ENCODE measurements around the gene SLC24A3. TPM values are rescaled to one million over a fixed set of nuclear protein-coding genes. Genes with fewer than 3 reads are reported as not detected.

Gene SLC24A3
- total RNA-seq, 6 donors from 2014 or later, result 6.3 to 10.8 (median 9.3) TPM

GRCh38 chr20:19709635-19710335 lies 497.3 kb downstream of the SLC24A3 start:
- DNase-seq, result no peak
- 86 to 100% methylated on average over 1 of the region's 1 CpG for WGBS, 2 donors
- H3K27ac ChIP-seq, result no peak overlapping the region
- no peak for ATAC-seq (ENCODE audit: low FRiP score in 2 of 2)
- no peak for TF ChIP-seq EP300 (IDR thresholded peaks at IDR 0.05)
- no peak for TF ChIP-seq POLR2AphosphoS5 (IDR thresholded peaks at IDR 0.05)
- no peak for TF ChIP-seq CTCF (IDR thresholded peaks at IDR 0.05)
- no peak for TF ChIP-seq POLR2A (IDR thresholded peaks at IDR 0.05)
- H3K4me3 ChIP-seq, result no peak overlapping the region
- no peaks in the 10 kb centered on the region for H3K27me3 ChIP-seq
- peaks cover 0 to 11% (median 0%) of the 10 kb centered on the region in 4 donors for H3K4me1 ChIP-seq
- no peaks in the 10 kb centered on the region for H3K36me3 ChIP-seq
- no peaks in the 10 kb centered on the region for H3K9me3 ChIP-seq

- Histone ChIP-seq H3K27me3 (no peaks in the 10 kb centered on the region), H3K9me3 (no peaks in the 10 kb centered on the region), H3K27ac (no peak overlapping the region), H3K4me3 (no peak overlapping the region), H3K36me3 (no peaks in the 10 kb centered on the region), H3K4me1 (peaks cover 0 to 11% (median 0%) of the 10 kb centered on the region in 4 donors)
- ATAC-seq (ENCODE audit: low FRiP score in 2 of 2) (no peak), DNase-seq (no peak)
- no peak for TF ChIP-seq POLR2A (IDR thresholded peaks at IDR 0.05)
- TF ChIP-seq POLR2AphosphoS5 (IDR thresholded peaks at IDR 0.05), result no peak
- no peak for TF ChIP-seq CTCF (IDR thresholded peaks at IDR 0.05)
- TF ChIP-seq EP300 (IDR thresholded peaks at IDR 0.05), result no peak
- 68 to 70% methylated on average over 5 of the region's 5 CpGs for WGBS, 2 donors
Observed at GRCh38 chr20:19710336-19711120, 498.1 kb downstream of the SLC24A3 start.

- H3K4me1 ChIP-seq, result peaks cover 0 to 11% (median 0%) of the 10 kb centered on the region in 4 donors
- WGBS, 2 donors, result 87 to 93% methylated on average over 11 of the region's 11 CpGs
Observed at GRCh38 chr20:19711126-19711525, 498.7 kb downstream of the SLC24A3 start.

GRCh38 chr20:19712721-19713260 lies 500.3 kb downstream of the SLC24A3 start:
- peaks cover 0 to 11% (median 0%) of the 10 kb centered on the region in 4 donors for H3K4me1 ChIP-seq
- DNase-seq (no peak), ATAC-seq (ENCODE audit: low FRiP score in 2 of 2) (no peak)
- no peaks in the 10 kb centered on the region for H3K9me3 ChIP-seq
- H3K27me3 ChIP-seq, result no peaks in the 10 kb centered on the region
- TF ChIP-seq CTCF (IDR thresholded peaks at IDR 0.05), result no peak
- no peak for TF ChIP-seq POLR2A (IDR thresholded peaks at IDR 0.05)
- no peak for TF ChIP-seq POLR2AphosphoS5 (IDR thresholded peaks at IDR 0.05)
- TF ChIP-seq EP300 (IDR thresholded peaks at IDR 0.05), result no peak
- no peak overlapping the region for H3K4me3 ChIP-seq
- peak overlapping the region in 1 of 4 donors; percentile 3 for H3K27ac ChIP-seq
- no peaks in the 10 kb centered on the region for H3K36me3 ChIP-seq
- 56 to 62% methylated on average over 4 of the region's 4 CpGs for WGBS, 2 donors

More at GRCh38 chr20:19711126-19711525, 498.7 kb downstream of the SLC24A3 start:
- H3K27me3 ChIP-seq, result no peaks in the 10 kb centered on the region
- H3K4me3 ChIP-seq, result no peak overlapping the region
- H3K27ac ChIP-seq, result no peak overlapping the region
- DNase-seq (no peak), ATAC-seq (ENCODE audit: low FRiP score in 2 of 2) (no peak)
- no peaks in the 10 kb centered on the region for H3K36me3 ChIP-seq
- no peak for TF ChIP-seq CTCF (IDR thresholded peaks at IDR 0.05)
- no peak for TF ChIP-seq POLR2A (IDR thresholded peaks at IDR 0.05)
- no peak for TF ChIP-seq POLR2AphosphoS5 (IDR thresholded peaks at IDR 0.05)
- TF ChIP-seq EP300 (IDR thresholded peaks at IDR 0.05), result no peak
- H3K9me3 ChIP-seq, result no peaks in the 10 kb centered on the region

Data from upper lobe of left lung (tissue), 6 donors.